GM12873 (cell line): Measurements from ENCODE around the gene RHOT2.

Source experiments
- TF ChIP-seq, protein P1 (sequence below): IDR thresholded peaks from 2 replicates; pipeline ENCODE4 v1.5.1; 2012; ENCODE audit warnings: low read depth, mild to moderate bottlenecking, moderate library complexity, low read length, control low read depth; ENCODE audit not compliant: insufficient read depth; ENCODE audit errors: missing control alignments

RHOT2 gene

DNA sequence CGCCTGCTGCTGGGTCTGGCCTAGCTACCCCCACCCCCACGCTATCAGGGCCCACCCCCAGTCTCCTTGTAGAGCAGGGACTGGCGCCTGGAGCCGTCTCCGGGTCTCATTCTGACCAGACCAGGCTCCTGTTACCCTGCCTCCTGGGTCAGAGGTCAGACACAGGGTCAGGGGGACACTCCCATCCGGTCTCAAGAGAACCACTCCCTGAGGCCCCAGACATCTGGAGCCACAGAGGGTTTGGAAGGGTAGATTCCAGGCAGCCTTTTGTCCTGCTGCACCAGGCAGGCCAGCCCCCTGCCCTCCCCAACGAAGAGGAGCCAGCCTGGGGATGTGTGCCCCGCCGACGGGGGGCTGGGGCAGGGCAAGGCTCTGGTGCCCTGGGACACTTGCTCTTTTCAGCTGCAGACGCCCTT is 38.1 kb upstream of the RHOT2 start:
- TF ChIP-seq, protein P1, sequence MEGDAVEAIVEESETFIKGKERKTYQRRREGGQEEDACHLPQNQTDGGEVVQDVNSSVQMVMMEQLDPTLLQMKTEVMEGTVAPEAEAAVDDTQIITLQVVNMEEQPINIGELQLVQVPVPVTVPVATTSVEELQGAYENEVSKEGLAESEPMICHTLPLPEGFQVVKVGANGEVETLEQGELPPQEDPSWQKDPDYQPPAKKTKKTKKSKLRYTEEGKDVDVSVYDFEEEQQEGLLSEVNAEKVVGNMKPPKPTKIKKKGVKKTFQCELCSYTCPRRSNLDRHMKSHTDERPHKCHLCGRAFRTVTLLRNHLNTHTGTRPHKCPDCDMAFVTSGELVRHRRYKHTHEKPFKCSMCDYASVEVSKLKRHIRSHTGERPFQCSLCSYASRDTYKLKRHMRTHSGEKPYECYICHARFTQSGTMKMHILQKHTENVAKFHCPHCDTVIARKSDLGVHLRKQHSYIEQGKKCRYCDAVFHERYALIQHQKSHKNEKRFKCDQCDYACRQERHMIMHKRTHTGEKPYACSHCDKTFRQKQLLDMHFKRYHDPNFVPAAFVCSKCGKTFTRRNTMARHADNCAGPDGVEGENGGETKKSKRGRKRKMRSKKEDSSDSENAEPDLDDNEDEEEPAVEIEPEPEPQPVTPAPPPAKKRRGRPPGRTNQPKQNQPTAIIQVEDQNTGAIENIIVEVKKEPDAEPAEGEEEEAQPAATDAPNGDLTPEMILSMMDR: no peak

DNA sequence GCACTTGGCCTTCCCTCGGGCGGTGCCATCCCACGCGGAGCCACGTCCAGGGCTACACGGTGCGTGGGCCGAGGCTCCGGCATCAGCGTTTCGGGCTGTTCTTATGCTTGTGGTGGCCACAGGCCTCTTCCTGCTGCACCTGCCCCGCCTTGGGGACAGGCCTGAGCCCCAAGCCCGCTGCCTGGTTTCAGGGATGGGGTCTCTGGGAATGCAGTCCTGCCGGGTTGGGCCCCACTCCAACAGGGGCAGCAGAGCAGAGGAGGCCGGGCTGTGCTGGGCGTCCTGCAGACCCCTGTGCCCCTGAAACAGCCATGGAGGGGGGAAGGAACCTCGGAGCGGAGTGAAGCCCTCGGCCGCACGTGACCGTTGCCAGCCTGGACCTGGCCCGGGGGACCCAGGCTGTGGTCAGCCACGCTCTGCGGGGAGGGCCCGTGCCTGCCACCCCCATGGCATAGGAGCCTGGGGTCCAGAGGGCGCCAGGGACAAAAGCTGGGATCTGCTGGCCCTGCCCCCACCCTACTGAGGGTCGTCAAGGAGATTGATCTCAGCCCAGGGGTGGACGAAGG is 37.6 kb upstream of the RHOT2 start:
- TF ChIP-seq, protein P1: no peak

DNA sequence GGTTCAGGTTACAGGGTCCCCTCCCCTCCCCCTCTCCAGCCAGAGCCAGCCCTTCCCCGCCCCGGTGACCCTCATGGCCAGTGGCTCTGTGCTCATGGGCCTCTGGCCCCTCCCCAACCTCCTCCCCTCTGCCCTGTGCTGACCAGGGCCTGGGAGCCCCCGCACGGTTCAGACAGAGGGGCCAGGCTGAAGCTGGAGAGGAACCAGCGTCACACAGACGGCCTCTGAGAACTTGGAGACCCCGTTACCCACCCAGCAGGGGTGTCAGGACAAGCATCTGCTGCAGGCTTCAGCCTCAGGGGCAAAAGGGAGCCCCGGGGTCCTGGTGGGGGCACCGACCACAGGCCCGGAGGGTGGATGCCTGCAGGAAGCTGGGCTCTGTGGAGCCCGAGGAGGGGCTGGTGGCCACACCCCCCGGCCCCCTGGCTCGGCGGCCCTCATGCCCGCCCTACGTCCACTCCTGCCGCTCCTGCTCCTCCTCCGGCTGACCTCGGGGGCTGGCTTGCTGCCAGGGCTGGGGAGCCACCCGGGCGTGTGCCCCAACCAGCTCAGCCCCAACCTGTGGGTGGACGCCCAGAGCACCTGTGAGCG is 37.0 kb upstream of the RHOT2 start, which contains the start of gene WFIKKN1:
Gene WFIKKN1 (plus strand): TSS at position 171 of the 591 bp plus-strand sequence. CDS start 269 bp downstream, at position 440.
- TF ChIP-seq, protein P1: no peak

DNA sequence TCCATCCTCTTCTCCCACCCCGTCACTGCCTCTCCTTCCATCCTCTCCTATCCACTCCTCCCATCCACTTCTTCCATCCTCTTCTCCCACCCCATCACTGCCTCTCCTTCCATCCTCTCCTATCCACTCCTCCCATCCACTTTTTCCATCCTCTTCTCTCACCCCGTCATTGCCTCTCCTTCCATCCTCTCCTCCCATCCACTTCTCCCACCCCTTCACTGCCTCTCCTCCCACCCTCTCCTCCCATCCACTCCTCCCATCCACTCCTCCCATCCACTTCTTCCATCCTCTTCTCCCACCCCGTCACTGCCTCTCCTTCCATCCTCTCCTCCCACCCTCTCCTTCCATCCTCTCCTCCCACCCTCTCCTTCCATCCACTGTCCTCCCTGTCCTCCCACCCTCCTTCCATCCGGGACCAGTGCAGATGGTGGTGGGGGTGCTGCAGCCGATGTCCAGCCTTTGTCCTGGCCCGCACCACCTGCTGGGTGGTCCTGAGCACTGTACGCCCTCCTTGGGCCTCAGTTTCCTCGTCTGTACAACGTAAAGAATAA is 36.0 kb upstream of the RHOT2 start:
- TF ChIP-seq, protein P1: no peak

DNA sequence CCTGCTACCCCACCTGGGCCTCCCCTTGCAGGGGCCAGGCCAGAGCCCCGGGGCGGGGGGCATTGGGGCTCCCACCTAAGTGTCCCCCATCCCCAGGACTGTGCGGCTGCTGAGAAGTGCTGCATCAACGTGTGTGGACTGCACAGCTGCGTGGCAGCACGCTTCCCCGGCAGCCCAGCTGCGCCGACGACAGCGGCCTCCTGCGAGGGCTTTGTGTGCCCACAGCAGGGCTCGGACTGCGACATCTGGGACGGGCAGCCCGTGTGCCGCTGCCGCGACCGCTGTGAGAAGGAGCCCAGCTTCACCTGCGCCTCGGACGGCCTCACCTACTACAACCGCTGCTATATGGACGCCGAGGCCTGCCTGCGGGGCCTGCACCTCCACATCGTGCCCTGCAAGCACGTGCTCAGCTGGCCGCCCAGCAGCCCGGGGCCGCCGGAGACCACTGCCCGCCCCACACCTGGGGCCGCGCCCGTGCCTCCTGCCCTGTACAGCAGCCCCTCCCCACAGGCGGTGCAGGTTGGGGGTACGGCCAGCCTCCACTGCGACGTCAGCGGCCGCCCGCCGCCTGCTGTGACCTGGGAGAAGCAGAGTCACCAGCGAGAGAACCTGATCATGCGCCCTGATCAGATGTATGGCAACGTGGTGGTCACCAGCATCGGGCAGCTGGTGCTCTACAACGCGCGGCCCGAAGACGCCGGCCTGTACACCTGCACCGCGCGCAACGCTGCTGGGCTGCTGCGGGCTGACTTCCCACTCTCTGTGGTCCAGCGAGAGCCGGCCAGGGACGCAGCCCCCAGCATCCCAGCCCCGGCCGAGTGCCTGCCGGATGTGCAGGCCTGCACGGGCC is 35.2 kb upstream of the RHOT2 start:
- TF ChIP-seq, protein P1: no peak

DNA sequence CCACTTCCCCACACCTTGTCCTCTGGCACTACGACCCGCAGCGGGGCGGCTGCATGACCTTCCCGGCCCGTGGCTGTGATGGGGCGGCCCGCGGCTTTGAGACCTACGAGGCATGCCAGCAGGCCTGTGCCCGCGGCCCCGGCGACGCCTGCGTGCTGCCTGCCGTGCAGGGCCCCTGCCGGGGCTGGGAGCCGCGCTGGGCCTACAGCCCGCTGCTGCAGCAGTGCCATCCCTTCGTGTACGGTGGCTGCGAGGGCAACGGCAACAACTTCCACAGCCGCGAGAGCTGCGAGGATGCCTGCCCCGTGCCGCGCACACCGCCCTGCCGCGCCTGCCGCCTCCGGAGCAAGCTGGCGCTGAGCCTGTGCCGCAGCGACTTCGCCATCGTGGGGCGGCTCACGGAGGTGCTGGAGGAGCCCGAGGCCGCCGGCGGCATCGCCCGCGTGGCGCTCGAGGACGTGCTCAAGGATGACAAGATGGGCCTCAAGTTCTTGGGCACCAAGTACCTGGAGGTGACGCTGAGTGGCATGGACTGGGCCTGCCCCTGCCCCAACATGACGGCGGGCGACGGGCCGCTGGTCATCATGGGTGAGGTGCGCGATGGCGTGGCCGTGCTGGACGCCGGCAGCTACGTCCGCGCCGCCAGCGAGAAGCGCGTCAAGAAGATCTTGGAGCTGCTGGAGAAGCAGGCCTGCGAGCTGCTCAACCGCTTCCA is 34.4 kb upstream of the RHOT2 start:
- TF ChIP-seq, protein P1: no peak
